ENCODE measurements around the gene SUGP2.
A peak's percentile ranks its signal among the peaks of the same experiment; 100 is the strongest.

The SUGP2 gene

GRCh38 chr19:19059018-19059836 lies 25.9 kb upstream of the SUGP2 start:
- no peak for DNase-seq

GRCh38 chr19:19057720-19058119 lies 24.4 kb upstream of the SUGP2 start:
- DNase-seq, result no peak

GRCh38 chr19:19057317-19057716 lies 24.0 kb upstream of the SUGP2 start:
- no peak for DNase-seq

- no peak for DNase-seq
These were observed 23.4 kb upstream of the SUGP2 start for GRCh38 chr19:19056636-19057275.

- no peak for DNase-seq
These were observed 22.4 kb upstream of the SUGP2 start for GRCh38 chr19:19055701-19056100.

GRCh38 chr19:19054939-19055440 lies 21.7 kb upstream of the SUGP2 start:
- no peak for DNase-seq

- no peak for DNase-seq
These were observed 21.1 kb upstream of the SUGP2 start for GRCh38 chr19:19054315-19054938.

GRCh38 chr19:19053508-19054314 lies 20.4 kb upstream of the SUGP2 start:
- peak; percentile 34 to 52 for DNase-seq

- DNase-seq, result no peak
These were observed 19.6 kb upstream of the SUGP2 start for GRCh38 chr19:19052921-19053320.

- no peak for DNase-seq
These were observed 18.3 kb upstream of the SUGP2 start for GRCh38 chr19:19051478-19052213.

- DNase-seq, result no peak
These were observed 17.4 kb upstream of the SUGP2 start for GRCh38 chr19:19050731-19051130.

GRCh38 chr19:19050104-19050503 lies 16.8 kb upstream of the SUGP2 start:
- no peak for DNase-seq

- no peak for DNase-seq
These were observed 16.1 kb upstream of the SUGP2 start for GRCh38 chr19:19049406-19049805.

GRCh38 chr19:19043881-19044280 lies 10.6 kb upstream of the SUGP2 start:
- DNase-seq, result no peak

- no peak for DNase-seq
These were observed 10.2 kb upstream of the SUGP2 start for GRCh38 chr19:19043481-19043880.

GRCh38 chr19:19042732-19043280 lies 9.5 kb upstream of the SUGP2 start:
- no peak for DNase-seq

GRCh38 chr19:19040417-19040816 lies 7.1 kb upstream of the SUGP2 start:
- no peak for DNase-seq

- DNase-seq, result no peak
These were observed 6.6 kb upstream of the SUGP2 start for GRCh38 chr19:19039901-19040300.

- DNase-seq, result peak; percentile 64 to 82
These were observed 897 bp upstream of the SUGP2 start for GRCh38 chr19:19034204-19034624.

- no peak for DNase-seq
These were observed 216 bp downstream of the SUGP2 start for GRCh38 chr19:19033176-19033425.

- DNase-seq, result peak; percentile 68 to 80
These were observed 719 bp downstream of the SUGP2 start for GRCh38 chr19:19032420-19033175.

Data from stimulated activated CD4-positive, alpha-beta T cell treated with anti-CD3 and anti-CD28 coated beads, Interleukin-4, amount 100 ng/mL, for 4 hours (primary cell).